ENCODE measurements around the gene CHID1.

The CHID1 gene

DNA sequence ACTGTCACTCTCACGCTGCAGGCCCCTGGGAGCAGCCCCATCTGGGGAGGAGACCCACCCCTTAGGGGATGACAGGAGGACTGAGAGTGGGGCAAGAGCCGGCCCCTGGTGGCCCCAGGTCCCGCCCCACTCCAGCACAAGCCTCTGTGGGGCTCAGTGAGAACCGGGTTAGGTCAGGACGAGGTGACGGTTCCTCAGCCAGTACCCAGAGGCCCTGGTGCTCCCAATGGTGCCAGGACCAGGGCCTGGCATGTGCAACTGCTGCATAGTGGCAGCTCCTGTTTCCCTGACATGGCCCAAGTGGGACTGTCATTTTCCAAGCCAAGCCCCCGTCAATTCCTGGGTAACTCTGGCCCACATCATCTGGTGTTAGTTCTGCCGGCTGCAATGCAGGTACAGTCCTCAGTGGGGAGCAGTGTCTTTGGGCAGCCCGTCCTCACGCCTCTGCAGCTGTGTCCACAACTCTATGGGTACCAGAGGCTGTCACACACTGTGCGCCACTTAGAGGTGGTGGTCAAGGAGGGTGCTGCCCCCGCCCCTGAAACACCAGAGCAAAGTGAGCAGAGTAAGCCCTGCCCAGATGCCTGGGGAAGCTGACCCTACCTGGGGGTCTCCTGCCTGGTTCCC lies 15.9 kb downstream of the CHID1 start:
- H3K4ac ChIP-seq (ENCODE audit: low read depth in 1 of 2, low read length in 2 of 2): no peak overlapping the region
- H2BK12ac ChIP-seq (ENCODE audit: low read length in 2 of 2): no peak overlapping the region
- peaks cover 15 to 48% of the 10 kb centered on the region in 2 experiments for H3K36me3 ChIP-seq (ENCODE audit: control insufficient read depth in 1 of 2, insufficient read depth in 2 of 2, low read depth in 1 of 2, low read length in 2 of 2)
- H3K4me3 ChIP-seq (ENCODE audit: insufficient read depth in 1 of 2, low read depth in 1 of 2, low read length in 2 of 2): no peak overlapping the region
- H3K9ac ChIP-seq (ENCODE audit: low read length): no peak overlapping the region
- no peak overlapping the region for H2BK15ac ChIP-seq (ENCODE audit: low read depth, poor library complexity, severe bottlenecking)
- H4K91ac ChIP-seq (ENCODE audit: low read length): no peak overlapping the region
- H3K27me3 ChIP-seq (ENCODE audit: control insufficient read depth in 1 of 2, insufficient read depth in 1 of 2, low read length in 2 of 2): no peaks in the 10 kb centered on the region
- no peak overlapping the region for H4K8ac ChIP-seq (ENCODE audit: low read length)
- H3K9me3 ChIP-seq (ENCODE audit: control insufficient read depth, low read length): no peaks in the 10 kb centered on the region
- peaks cover 16% of the 10 kb centered on the region for H3K4me1 ChIP-seq (ENCODE audit: control insufficient read depth, insufficient read depth, low read depth, low read length)
- H2AK5ac ChIP-seq (ENCODE audit: low read length, severe bottlenecking): no peak overlapping the region
- no peak overlapping the region for H3K23ac ChIP-seq (ENCODE audit: low read length in 2 of 2)
- no peak overlapping the region for H2BK5ac ChIP-seq (ENCODE audit: low read depth, low read length, poor library complexity, severe bottlenecking)
- H3K14ac ChIP-seq (ENCODE audit: low read length in 2 of 2): no peak overlapping the region
- no peak overlapping the region for H3K27ac ChIP-seq (ENCODE audit: low read length, poor library complexity, severe bottlenecking)
- H2AFZ ChIP-seq (ENCODE audit: low read depth, low read length): no peak overlapping the region
- peaks cover 10% of the 10 kb centered on the region for H3K79me1 ChIP-seq (replicated peaks; ENCODE audit: low read length, poor library complexity, severe bottlenecking)
- no peak overlapping the region for H3K18ac ChIP-seq (ENCODE audit: low read depth in 1 of 2, low read length in 2 of 2)
- no peak overlapping the region for H2BK120ac ChIP-seq (ENCODE audit: low read depth, low read length)
- no peak overlapping the region for H3K4me2 ChIP-seq (ENCODE audit: low read length, poor library complexity, severe bottlenecking)
- DNase-seq: no peak
- WGBS: 92% methylated on average over 12 of the region's 12 CpGs

GRCh38 chr11:893008-893654 lies 17.5 kb downstream of the CHID1 start:
- no peak for DNase-seq
- H3K27me3 ChIP-seq (ENCODE audit: control insufficient read depth in 1 of 2, insufficient read depth in 1 of 2, low read length in 2 of 2): no peaks in the 10 kb centered on the region
- no peak overlapping the region for H2BK120ac ChIP-seq (ENCODE audit: low read depth, low read length)
- no peak overlapping the region for H3K9ac ChIP-seq (ENCODE audit: low read length)
- H3K9me3 ChIP-seq (ENCODE audit: control insufficient read depth, low read length): no peaks in the 10 kb centered on the region
- H2BK15ac ChIP-seq (ENCODE audit: low read depth, poor library complexity, severe bottlenecking): no peak overlapping the region
- H3K79me1 ChIP-seq (replicated peaks; ENCODE audit: low read length, poor library complexity, severe bottlenecking): peaks cover 14% of the 10 kb centered on the region
- no peak overlapping the region for H3K18ac ChIP-seq (ENCODE audit: low read depth in 1 of 2, low read length in 2 of 2)
- no peak overlapping the region for H3K4me3 ChIP-seq (ENCODE audit: insufficient read depth in 1 of 2, low read depth in 1 of 2, low read length in 2 of 2)
- H4K91ac ChIP-seq (ENCODE audit: low read length): no peak overlapping the region
- H3K14ac ChIP-seq (ENCODE audit: low read length in 2 of 2): no peak overlapping the region
- H3K4ac ChIP-seq (ENCODE audit: low read depth in 1 of 2, low read length in 2 of 2): no peak overlapping the region
- 92% methylated on average over 13 of the region's 13 CpGs for WGBS
- no peak overlapping the region for H2BK5ac ChIP-seq (ENCODE audit: low read depth, low read length, poor library complexity, severe bottlenecking)
- H2AFZ ChIP-seq (ENCODE audit: low read depth, low read length): no peak overlapping the region
- no peak overlapping the region for H3K23ac ChIP-seq (ENCODE audit: low read length in 2 of 2)
- no peak overlapping the region for H3K27ac ChIP-seq (ENCODE audit: low read length, poor library complexity, severe bottlenecking)
- no peak overlapping the region for H2BK12ac ChIP-seq (ENCODE audit: low read length in 2 of 2)
- H3K36me3 ChIP-seq (ENCODE audit: control insufficient read depth in 1 of 2, insufficient read depth in 2 of 2, low read depth in 1 of 2, low read length in 2 of 2): peaks cover 3 to 48% of the 10 kb centered on the region in 2 experiments
- H3K4me2 ChIP-seq (ENCODE audit: low read length, poor library complexity, severe bottlenecking): no peak overlapping the region
- H3K4me1 ChIP-seq (ENCODE audit: control insufficient read depth, insufficient read depth, low read depth, low read length): peaks cover 16% of the 10 kb centered on the region
- H4K8ac ChIP-seq (ENCODE audit: low read length): no peak overlapping the region
- no peak overlapping the region for H2AK5ac ChIP-seq (ENCODE audit: low read length, severe bottlenecking)

DNA sequence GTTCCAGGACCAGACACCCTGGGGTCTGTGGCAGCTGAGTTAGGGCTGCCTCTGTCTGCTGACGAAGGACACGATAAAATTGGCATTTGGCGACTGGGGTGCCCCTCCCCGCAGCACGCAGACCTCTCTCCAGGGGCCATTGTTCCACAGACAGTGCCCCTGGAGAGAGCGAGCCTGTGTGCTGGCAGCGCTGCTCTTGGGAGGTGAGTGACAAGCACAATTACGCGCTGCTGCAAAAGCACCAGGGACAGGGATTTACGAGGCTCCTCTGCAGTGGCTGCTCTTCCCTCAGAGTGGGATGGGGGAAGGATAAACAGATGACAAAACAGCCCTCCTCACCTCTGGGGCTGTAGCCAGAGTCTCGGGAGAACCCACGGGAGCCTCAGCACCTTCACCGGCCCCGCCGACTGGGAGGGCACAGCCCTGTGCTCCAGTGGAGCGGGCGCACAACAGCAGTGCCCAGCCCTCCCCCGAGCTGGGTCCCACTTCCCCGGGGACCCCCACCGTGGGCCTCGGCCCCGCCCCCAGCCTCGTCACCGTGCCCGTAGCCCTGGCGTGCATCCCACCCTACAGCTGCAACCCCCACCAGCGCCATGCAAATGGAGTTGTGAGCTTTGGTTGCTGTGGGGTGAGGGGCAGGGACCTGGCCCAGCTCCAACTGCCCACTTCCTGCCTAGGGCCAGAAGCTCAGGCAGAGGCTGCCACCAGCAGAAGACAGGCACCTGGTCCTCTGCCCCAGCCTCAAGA lies 19.6 kb downstream of the CHID1 start:
- WGBS: 83% methylated on average over 17 of the region's 27 CpGs

More for the DNA sequence above, 19.6 kb downstream of the CHID1 start:
- no peak overlapping the region for H3K4ac ChIP-seq (ENCODE audit: low read depth in 1 of 2, low read length in 2 of 2)
- no peak overlapping the region for H4K8ac ChIP-seq (ENCODE audit: low read length)
- H3K27me3 ChIP-seq (ENCODE audit: control insufficient read depth in 1 of 2, insufficient read depth in 1 of 2, low read length in 2 of 2): no peaks in the 10 kb centered on the region
- no peak for DNase-seq
- H2BK12ac ChIP-seq (ENCODE audit: low read length in 2 of 2): no peak overlapping the region
- no peak overlapping the region for H2AK5ac ChIP-seq (ENCODE audit: low read length, severe bottlenecking)
- H2BK15ac ChIP-seq (ENCODE audit: low read depth, poor library complexity, severe bottlenecking): no peak overlapping the region
- no peak overlapping the region for H2BK5ac ChIP-seq (ENCODE audit: low read depth, low read length, poor library complexity, severe bottlenecking)
- H3K79me1 ChIP-seq (replicated peaks; ENCODE audit: low read length, poor library complexity, severe bottlenecking): peaks cover 10% of the 10 kb centered on the region
- H3K18ac ChIP-seq (ENCODE audit: low read depth in 1 of 2, low read length in 2 of 2): no peak overlapping the region
- H2BK120ac ChIP-seq (ENCODE audit: low read depth, low read length): no peak overlapping the region
- H3K36me3 ChIP-seq (ENCODE audit: control insufficient read depth in 1 of 2, insufficient read depth in 2 of 2, low read depth in 1 of 2, low read length in 2 of 2): peaks cover 22 to 59% of the 10 kb centered on the region in 2 experiments
- H4K91ac ChIP-seq (ENCODE audit: low read length): no peak overlapping the region
- no peak overlapping the region for H3K9ac ChIP-seq (ENCODE audit: low read length)
- no peak overlapping the region for H3K27ac ChIP-seq (ENCODE audit: low read length, poor library complexity, severe bottlenecking)
- no peak overlapping the region for H3K14ac ChIP-seq (ENCODE audit: low read length in 2 of 2)
- H2AFZ ChIP-seq (ENCODE audit: low read depth, low read length): no peak overlapping the region
- H3K23ac ChIP-seq (ENCODE audit: low read length in 2 of 2): no peak overlapping the region
- H3K4me2 ChIP-seq (ENCODE audit: low read length, poor library complexity, severe bottlenecking): no peak overlapping the region
- no peaks in the 10 kb centered on the region for H3K9me3 ChIP-seq (ENCODE audit: control insufficient read depth, low read length)
- peaks cover 11% of the 10 kb centered on the region for H3K4me1 ChIP-seq (ENCODE audit: control insufficient read depth, insufficient read depth, low read depth, low read length)
- no peak overlapping the region for H3K4me3 ChIP-seq (ENCODE audit: insufficient read depth in 1 of 2, low read depth in 1 of 2, low read length in 2 of 2)

Measured in mesenchymal stem cell (in vitro differentiated cells and primary cell).